GM18861 (cell line): ENCODE data around the gene TNFRSF13B.

Source experiments
- ATAC-seq: cut with Tn5 transposase; IDR thresholded peaks from one replicate; pipeline ENCODE4 v1.9.1; 2021; ENCODE audit not compliant: unreplicated experiment

TNFRSF13B gene

DNA sequence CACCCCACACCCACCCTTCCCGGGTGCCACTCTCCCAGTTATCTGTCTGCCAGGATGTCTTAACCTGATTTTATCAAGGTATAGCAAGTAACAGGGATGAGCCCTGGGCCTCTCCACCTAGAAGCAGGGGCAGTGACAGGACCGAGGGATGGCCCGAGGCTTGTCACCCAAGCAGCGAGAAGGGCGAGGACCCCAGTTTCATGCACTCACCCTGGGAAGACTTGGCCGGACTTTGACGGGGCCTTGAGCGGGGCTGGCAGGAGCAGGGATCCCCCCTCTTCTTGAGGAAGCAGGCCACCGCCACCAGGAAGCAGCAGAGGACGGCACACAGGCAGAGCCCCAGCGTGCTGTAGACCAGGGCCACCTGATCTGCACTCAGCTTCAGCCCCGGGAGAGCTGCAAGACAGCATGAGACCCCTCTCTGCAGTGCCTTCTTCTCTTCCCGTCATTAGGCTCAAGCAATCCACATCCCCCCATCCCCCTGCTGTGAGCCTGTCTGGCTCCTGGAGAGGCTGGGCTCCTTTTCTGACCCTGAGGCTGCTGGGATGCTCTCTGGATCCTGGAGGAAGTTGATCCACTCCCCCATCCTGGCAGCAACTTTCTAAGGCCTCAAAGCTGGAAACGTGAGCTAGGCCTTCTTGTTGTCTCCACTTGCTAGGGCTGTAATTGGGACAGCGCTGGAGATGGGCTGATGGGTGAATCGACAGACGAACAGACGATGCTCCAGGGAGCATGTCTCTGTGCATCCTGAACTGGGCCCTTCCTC is 31.6 kb downstream of the TNFRSF13B start:
- no peak for ATAC-seq

DNA sequence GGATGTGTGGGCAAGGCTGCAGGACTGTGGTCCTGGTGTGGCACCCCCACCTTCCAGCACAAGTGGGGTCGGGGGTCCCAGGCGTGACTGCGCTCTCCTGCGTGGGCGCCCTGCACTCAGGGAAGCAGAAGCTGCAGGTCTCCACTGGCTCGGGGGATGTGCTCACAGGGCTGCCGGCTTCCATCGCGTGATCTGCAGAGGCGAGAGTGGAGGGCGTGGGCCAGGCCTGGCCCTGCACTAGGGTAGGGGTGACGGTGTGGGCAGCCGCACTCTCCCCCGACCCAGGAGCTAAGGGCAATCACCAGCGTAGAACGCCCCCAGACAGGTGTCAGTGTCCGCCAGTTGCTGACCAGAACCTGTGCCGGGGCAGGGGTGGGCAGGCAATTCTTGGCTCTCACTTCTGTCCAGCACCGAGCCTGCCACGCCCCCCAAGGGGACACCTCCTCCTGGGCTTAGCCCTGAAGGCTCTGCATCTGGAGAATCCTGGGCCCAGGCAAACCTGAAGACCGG is 32.3 kb downstream of the TNFRSF13B start:
- no peak for ATAC-seq

DNA sequence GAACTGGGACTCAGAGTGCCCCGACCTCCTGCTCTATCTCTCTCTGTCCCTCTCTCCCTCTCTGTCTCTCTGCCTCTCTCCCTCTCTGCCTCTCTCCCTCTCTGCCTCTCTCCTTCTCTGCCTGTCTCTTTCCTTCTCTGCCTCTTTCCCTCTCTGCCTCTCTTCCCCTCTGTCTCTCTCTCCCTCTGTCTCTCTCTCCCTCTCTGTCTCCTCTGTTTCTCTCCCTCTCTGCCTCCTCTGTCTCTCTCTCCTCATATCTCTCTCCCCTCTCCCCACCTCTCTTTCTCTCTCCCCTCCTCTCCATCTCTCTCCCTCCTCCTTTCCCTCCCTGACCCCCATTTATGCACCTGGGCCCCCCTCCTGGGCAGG is 32.7 kb downstream of the TNFRSF13B start:
- no peak for ATAC-seq

DNA sequence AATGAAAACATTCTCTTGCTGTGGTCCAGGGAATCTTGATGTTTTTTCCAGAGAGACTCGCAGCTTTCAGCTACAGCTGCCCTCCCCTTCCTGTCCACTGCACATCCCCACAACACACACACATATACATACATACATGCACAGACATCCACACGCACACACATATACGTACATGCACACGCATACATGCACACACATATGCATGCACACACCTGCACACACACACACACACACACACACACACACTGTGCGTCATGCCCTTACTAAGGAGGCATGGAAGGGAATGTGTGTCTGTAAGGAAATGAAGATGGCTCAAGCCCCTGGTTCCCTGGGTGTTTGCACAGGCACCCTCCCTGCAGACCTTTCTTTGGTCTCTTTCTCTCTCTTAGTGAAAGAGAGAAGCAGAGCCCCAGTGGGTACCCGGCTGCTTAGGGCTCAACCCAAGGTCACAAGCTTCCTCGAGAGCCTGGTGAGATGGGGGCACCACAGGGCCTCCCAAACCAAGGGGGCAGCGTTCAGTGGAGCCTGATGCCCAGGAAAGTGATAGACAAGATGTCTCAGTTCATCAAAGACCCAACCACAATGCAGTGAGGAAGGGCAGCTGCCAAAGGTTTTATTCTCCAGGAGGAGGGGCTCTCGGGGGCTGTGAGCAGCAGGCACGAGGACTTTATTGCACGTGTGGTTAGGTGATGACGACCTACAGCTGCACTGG is 33.3 kb downstream of the TNFRSF13B start:
- ATAC-seq = no peak

DNA sequence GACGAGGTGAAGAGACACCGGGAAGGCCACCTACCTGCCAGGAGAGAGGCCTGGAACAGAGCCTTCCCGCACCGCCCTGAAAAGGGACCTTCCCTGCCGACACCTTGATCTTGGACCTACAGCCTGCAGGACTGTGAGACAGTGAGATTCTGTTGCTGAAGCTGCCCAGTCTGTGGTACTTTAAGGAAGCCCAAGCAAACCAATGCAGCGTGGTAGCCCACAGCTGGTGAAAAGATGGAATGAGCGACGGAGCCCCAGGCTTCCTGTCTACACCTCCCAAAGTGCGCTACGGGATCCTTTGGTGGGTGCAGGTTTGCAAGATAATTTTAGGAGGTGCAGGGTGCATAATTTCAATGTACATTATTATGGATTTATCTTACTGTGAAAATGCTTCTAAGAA is 33.9 kb downstream of the TNFRSF13B start:
- no peak for ATAC-seq

DNA sequence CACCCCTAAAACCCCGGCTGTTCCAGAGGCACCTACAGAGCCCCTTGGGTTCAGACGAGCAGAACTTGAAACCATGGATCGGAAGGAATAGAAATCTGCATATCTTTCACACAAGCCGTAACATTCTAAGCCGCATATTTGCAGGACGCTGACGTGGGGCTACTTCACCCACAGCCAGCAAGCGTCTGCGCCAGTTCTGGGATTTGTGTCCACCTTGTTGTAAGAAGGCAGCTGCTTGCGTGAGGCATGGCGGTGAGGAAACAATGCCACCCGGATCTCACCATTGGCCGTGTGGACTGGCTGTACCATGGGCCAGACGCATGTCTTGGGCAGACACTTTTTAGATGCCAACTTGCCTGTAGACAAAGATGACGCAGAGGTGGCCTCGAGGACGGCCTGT is 34.5 kb downstream of the TNFRSF13B start:
- no peak for ATAC-seq

DNA sequence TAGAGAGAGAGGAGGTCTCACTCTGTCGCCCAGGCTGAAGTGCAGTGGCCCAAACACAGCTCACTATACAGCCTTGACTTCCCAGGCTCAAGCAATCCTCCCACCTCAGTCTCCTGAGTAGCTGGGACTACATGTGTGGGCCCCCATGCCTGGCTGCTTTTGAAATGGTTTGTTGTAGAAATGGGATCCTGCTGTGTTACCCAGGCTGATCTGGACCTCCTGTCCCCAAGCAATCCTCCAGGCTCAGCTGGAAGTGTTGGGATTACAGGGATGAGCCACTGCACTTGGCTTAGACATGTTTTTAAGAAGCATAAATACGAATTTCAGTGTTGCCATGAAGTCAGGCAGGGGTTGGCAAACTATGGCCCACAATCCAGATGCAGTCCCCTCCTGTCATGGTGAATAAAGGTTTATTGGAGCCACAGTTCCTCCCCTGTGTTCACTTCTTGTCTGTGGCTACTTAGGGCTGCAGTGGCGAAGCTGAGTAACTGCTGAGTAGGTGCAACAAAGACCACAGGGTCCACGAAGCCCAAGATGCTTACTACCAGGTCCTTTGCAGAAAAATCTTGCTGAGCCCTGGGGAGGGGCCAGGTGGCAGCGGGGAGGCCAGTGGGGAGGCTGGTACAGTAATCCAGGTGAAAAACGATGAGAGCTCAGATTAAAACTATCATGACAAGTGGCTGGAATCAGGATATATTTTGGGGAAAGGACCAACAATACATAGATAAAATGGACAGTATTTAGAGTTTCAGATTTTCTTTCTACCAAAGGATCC is 35.2 kb downstream of the TNFRSF13B start:
- ATAC-seq = no peak

DNA sequence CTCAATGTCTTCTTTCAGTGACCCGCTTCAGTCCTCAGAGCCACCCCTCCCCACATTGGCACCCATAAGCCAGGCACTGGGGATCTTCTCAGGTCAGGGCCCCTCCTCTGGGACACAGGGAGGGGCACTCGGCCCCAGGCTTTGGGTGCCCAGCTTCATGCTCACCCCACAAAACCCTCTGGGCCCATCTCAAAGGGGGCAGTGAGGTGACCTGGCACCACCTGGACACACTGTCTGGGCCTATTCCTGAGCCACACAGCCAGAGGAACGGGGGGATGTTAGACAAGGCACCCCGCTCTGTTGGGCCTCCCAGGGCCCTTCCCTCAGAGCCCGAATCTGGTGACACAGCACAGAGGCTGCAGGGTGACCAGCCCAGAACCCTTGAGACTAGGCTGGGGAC is 36.1 kb downstream of the TNFRSF13B start:
- ATAC-seq = no peak

DNA sequence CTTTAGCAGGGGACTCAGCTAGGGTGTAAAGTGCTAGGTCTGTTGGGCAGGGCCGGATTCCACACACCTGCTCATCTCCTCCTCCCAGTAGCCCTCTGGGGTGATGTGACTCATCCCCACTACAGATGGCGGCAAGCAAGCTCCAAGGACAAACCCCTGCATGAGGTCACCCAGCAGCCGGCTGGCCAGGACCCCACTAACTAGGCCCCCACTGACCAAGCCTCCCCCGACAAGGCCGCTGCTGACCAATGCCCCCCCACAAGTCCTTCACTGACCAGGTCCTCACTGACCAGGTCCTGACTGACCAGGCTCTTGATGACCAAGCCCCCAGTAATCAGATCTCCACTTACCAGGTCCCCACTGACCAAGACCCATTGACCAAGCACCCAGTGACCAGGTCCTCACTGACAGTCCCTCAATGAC is 36.7 kb downstream of the TNFRSF13B start:
- ATAC-seq = no peak

DNA sequence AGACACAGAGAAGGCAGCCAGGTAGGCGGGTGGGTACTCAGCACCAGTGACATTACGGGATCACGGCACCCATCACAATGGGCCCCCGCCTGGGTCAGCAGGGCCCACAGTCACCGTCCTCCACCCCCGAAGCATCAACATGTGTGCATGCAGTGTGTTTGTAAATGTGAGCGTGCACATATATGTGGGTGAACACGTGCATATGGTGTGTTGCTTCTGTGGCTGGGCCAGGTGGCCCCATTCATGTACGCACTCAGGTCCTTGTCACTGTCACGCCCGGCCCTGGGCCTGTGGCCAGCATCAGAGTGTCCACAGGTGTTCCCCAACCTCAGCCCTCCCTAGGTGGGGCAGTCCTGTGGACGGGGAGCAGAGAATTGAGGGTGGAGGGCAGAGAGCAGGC is 37.1 kb downstream of the TNFRSF13B start:
- no peak for ATAC-seq

DNA sequence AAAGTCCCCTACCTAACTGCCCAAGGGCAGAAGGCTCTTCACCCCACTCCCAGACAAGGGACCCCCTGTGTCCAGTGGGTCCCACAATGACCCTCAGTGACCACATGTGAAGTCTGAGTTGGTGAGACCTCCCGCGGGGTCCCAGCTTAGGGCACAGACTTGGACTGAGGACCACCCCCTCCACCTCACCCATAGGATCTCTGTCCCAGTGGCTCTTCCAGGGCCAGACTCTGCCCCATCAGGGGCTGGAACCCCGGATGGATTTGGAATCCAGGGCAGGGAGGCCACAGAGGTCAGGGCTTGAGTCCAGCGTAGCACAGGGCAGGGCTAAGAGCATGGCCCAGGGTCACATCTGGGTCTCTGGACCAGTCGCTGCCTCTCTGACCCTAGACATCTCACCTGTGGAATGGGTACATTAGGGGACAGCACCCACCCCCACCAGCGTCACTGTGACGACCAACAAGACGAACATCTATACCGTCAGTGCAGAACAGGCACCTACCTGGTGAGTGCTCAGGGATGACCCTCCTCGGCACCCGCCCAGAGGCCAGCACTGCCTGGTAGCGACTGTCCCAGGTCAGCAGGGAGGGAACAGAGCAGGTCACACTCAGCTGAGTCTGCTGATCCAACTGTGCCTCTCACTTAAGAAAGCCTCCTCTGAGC is 37.7 kb downstream of the TNFRSF13B start:
- ATAC-seq = no peak

DNA sequence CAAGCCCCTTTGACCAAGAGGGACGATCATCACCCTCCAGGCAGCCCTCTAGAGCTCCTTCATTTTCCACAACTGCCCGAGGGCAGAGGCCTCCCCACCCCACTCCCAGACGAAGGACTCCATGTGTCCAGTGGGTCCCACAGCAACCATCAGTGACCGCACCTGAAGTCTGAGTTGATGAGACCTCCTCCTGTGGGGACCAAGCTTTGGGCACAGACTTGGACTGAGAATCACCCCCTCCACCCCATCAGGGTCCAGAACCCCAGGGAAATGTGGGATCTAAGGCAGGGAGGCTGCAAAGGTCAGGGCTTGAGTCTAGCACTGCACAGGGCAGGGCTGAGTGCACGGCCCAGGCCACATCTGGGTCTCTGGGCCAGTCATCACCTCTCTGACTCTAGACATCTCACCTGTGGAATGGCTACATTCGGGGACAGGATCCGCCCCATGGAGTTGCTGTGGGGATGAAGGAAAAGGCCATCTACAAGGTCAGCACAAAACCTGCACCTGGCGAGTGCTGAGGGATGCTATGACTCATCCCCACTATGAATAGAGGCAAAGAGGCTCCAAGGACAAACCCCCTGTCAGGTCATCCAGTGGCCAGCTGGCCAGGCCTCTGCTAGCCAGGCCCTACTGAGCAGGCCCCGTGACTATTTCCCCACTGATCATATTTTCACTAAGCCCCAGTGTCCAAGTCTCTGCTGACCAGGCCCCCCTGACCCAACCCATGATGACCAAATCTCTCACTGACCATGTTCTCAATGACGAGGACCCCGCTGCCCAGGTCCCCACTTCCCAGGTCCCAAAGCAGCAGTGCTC is 38.4 kb downstream of the TNFRSF13B start:
- ATAC-seq = no peak

DNA sequence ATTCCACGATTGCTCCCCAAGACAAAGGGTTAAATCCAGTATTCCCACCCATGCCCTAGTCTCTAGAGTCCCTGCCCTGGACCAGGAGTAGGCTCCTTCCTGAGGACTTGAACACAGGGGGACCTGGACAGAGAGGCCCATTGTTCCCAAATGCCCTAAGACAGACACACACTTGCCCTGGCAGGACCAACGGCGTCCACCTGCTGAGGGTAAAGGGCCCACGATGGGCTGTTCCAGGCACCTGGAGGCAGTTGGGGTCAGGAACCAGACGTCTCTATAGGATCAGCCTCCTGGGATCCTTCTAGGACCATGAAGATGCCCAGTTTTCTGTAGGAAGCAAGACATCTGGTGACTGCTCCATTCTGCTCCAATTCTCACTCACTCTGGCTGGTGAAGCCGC is 39.3 kb downstream of the TNFRSF13B start:
- ATAC-seq = no peak

DNA sequence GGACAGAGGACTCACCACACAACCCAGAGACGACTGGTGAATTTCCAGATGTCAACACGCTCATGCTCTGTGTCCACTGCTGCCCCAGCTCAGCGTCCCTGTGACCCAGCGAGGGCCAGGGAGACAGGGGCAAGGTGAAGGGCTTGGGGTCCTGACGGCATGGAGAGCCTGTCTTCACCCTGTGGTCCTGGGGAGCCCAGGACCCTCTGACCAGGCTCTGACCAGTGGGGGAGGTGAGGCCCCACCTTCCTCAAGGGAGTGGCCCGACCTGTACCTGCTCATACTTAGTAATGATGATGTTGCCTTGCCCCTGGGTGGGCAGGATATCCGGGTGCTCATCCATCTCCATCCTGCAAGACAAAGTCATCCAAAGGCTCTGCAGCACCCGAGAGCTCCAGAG is 39.8 kb downstream of the TNFRSF13B start:
- no peak for ATAC-seq

DNA sequence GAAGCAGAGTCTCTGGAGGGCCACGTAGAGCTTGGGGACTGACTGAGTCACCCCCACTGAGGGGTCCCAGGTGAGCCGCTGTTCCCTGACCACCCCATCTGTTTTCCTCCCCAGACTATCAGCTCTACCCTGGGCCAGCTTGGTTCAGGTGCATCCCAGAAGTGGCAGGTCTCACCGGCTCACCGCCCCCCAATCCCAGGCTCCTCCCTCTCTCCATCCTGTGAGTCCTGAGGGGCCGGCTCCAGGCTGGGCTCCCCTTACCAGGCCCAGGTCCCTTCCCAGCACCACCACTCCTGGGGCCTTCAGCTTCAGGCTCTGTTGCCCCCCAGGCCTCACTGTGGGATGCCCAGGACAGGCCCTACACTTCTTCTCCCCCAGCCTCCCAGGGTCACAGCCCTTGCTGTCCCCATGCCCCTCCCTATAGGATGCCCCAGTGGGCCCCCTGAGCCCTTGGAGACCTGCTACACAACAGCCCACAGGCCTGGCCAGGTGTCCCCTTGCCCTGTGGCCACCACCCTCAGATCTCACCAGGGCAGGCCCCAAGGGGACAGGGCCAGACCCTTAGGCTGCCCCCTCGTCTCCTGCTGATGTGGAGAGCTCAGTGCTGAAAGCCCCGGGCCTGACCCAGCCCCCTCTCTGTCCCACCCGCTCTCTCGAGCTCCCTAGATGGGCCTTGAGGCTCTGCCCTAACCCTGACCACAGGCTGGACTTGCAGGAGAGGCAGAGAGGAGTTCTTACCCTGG is 40.4 kb downstream of the TNFRSF13B start:
- ATAC-seq = no peak

DNA sequence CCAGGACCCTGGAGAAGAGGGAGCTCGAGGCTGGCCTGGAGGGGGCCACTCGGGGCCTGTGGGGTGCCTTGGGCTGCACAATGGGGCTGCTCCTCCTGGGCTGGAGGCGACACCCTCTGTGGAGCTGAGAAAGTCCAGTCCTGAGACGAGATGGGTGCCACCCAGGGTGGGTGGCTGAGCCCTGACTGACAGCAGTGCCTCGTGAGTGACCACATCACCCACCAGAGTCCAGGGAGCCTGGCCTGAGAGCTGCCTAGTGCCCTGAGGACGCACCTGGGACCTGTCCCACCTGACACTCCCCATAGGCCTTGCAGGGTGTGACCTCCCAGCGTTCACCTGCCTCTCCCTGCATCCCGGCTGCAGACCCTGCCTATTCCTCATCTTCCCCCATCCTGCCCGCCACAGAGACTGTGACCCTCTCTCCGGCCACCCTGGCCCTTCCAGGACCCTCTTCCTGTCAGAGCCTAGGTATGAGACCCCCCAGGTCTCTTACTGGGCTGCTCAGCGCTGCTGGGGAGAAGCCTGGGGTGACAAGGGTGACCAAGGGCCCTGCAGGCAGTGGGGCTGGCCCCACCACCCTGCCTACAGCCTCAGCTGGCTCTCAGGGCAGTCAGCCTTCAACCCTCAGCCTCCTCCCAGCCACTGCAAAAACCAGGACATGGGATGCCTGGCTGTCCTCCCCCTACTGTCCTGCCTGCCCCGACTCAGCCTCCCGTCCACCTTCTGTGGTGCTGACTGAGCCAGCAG is 41.2 kb downstream of the TNFRSF13B start:
- ATAC-seq = no peak

DNA sequence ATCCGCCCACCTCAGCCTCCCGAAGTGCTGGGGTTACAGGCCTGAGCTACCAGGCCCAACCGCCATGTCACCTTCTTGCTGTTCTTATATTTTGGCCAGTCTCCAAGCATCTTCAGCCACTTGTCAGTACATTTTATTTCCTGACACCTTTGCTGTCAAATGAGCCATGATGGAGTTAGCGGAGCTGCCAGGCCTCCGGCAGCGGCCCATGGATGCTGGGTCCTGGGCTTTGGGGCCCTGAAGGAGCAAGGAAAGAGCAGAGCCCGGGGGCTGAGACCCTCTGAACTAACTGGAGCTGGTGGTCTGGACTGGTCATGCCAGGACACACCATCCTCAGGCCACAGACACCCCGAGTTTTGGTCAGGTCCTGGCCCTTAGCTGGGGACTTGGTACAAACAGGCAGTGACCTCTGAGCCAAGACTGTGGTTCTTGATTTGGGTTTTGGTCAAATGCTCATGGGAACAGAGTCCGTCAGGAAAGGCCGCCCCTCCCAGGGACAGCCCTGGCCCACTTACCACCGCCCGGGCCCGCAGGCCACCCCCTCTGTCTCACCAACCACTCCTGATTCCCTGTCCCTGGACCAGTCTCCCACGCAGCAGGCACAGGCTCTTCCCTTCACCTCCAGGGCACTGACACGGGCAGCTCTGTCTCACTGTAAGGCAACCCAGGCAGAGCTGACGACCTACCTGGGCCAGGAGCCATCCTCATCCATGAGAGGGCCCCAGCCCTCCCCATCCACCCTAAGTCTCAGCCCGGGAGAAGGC is 42.0 kb downstream of the TNFRSF13B start:
- no peak for ATAC-seq

DNA sequence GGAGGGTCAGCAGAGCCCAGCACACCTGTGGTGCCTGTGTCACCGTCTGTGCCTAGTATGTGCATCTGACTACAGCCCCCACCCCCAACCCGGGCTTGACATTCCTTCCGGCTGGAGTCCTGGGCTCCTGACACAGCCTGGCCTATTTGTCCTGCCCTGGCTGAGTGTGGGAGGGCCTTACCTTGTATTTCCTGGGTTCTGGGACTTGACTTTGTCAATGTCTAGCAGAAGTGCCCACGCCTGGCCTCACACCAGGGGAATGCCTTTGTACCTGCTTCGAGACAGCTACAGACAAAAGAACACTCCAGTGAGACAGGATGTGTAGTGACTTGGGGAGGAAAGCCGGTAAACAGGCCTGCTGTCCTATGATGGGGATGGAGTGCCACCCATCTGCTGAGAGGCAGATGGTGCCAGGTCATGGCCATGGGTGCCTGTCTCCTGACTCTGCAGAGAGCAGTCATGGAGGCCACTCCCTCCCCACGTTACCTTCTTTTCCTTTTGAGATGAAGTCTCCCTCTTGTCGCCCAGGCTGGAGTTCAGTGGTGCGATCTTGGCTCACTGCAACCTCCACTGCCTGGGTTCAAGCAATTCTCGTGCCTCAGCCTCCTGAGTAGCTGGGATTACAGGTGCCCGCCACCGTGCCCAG is 42.8 kb downstream of the TNFRSF13B start:
- no peak for ATAC-seq
